Astrocyte of the hippocampus (primary cell): ENCODE measurements around the gene CNIH2.
"Not testable (repeated sequence)": the region's sequence is repeated elsewhere in the genome, so short reads cannot be mapped to it uniquely, and the experiment has no call there.

Experiments used
- DNase-seq: peaks from one replicate; pipeline ENCODE4 v3.0.0; 2011; ENCODE audit warnings: low read depth, low spot score

CNIH2 gene

GRCh38 chr11:66314561-66315497 lies 36.9 kb downstream of the CNIH2 start:
- DNase-seq, result no peak

- no peak for DNase-seq
Measured at GRCh38 chr11:66315498-66315885, 37.5 kb downstream of the CNIH2 start.

- no peak for DNase-seq
Measured at GRCh38 chr11:66315921-66316811, 38.2 kb downstream of the CNIH2 start.

- peak; percentile 77 for DNase-seq
Measured at GRCh38 chr11:66316849-66317251, 38.9 kb downstream of the CNIH2 start, which contains the start of gene CD248. TSS of gene CD248 (minus strand) at chr11:66317044. CDS start at chr11:66317027, 17 bp downstream.

DNA sequence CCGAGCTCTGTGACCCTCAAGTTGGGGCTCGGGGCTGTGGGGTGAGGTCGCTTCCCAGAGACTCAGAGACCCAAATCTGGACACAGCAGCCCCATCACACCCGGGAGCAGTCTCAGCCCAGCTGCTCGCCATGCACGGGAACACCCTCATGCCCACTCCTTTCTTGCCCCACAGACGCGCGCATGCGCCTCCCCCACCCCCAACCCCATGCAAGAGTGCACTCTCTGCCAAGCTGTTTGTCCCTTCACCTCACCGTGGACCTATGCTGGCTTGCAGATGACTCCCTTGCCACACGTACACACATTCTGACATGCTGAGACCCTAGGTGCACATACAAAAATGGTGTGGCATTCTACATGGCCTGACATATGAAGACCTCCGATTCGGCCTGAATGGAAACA lies 39.3 kb downstream of the CNIH2 start:
- DNase-seq, result no peak

DNA sequence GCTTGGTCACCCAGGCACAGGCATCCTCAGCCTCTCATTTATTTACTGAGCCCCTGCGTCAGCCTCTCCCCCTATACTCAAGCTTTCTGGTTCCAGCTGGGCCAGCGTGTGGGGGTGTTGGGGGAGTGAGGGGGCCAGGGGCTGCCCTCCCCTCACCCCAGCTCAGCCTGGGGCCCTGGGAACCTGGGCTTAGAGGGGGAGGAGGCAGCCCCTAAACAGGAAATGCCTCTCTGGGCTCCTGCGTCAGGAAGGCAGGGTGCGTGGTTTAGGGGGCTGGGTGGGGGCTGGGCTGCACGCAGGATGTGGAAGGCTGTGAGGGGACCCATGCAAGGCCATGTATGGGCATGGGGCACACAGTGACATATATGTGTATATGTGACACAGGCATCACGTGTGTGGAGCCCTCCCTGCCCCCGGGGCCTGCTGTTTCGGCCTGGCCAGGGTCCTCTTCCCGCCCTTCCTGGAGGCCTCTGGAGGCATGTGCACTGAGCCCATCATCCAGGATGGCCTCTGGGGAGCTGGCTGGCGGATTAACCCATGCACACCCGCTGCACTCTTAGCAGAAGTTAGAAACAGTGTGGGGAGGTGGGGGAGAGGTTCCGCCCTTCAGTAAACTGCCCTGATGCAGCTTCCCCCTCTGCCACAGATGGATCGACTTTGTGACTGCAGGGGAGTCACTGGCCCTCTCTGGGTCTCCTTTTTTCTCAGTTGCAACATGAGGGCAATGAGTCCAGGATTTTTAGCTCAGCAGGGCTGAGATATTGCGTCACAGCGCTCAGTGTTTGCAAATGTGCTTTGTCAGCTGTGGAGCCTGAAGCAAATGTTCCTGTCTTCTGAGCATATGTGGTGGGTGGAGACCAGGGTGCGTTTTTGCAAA lies 40.0 kb downstream of the CNIH2 start:
- no peak for DNase-seq

DNA sequence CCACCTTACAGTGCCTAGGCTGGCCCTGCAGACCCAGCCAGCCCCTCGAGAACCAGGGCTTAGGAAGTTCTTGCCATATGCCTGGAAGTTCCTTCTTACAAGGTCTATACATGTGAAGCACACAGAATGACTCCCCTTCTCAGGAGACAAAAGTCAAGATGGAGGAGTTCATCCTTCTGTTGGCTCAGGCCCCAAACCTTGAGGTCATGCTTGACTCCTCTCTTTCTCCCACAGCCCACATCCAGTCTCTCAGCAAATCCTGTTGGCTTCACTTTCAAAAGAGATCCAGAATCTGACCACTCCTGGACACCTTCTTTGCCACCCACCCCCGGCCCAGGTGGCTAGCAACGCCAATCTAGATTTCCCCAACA lies 40.6 kb downstream of the CNIH2 start:
- DNase-seq, result no peak

GRCh38 chr11:66320289-66320688 lies 42.3 kb downstream of the CNIH2 start:
- DNase-seq, result not testable (repeated sequence)

- not testable (repeated sequence) for DNase-seq
Measured at GRCh38 chr11:66320748-66321147, 42.8 kb downstream of the CNIH2 start.

GRCh38 chr11:66321606-66322005 lies 43.6 kb downstream of the CNIH2 start:
- DNase-seq, result no peak

DNA sequence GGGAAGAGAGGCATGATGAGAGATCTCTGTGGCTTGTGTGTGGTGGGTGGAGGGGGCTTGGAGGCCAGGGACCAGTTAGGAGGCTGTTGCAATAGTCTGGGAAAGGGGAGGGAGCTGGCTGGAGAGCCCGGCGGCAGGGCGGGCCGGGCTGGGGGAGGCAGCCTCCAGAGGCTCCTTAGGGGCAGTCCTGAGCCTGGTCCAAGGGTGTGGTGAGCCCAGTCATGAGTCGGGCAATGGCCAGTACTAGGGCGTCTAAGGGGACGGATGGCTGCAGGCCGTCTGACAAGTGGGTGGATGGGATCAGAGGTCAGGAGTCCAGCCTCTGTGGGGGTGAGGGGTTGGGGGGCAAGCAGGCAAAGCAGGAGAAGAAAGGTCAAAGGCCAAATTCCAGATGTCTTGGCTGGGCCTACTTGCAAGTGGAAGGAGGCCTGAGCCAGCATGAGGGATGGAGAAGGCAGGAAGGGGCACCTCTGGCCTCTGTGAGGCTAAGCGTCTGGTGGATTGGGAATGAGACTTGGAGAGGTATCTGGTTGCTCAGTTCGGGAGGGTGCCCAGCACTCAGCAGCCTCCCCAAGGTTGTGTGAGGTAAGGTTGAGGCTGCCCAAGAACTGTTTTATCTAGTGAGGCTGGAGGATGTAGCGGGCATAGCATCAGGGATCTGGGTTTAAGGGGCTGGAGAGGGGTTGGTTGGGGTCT lies 44.9 kb downstream of the CNIH2 start:
- no peak for DNase-seq

DNA sequence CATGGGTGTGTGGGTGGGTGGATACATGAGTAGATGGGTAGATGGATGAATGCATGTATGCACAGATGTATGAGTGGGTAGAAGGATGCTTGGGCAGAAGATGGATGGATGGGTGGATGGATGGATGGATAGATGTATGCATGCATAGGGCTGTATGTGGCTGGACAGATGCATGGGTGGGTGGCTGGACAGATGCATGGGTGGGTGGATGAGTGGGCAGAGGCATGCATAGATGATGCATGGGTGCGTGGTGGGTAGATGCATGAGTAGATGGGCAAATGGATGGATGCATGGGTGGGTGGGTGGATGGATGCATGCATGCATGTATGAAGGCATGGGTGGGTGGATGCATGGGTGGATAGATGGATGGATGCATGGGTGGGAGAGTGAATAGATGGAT lies 45.7 kb downstream of the CNIH2 start:
- DNase-seq, result no peak

- peak; percentile 67 for DNase-seq
Measured at GRCh38 chr11:66324664-66325063, 46.7 kb downstream of the CNIH2 start.

DNA sequence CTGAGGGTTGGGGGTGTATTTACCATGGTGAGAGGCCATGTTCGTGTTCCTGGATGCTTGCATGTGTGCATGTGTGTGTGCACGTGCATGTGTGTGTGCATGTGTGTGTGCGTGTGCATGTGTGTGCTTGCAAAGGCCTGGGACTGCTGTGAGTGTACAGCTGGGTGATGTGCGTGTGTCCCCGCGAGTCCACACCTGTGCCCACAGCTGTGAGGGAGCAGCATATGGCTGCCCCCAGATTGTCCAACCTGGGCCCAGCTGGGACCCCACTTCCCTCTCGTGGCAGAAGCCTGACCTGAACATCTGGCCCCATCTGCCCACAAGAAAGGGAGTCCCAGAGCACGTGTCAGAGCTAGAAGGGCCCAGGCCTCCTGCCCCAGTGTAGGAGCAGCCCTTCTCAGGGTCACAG lies 47.3 kb downstream of the CNIH2 start:
- no peak for DNase-seq

GRCh38 chr11:66326261-66327111 lies 48.5 kb downstream of the CNIH2 start:
- peak; percentile 52 for DNase-seq

DNA sequence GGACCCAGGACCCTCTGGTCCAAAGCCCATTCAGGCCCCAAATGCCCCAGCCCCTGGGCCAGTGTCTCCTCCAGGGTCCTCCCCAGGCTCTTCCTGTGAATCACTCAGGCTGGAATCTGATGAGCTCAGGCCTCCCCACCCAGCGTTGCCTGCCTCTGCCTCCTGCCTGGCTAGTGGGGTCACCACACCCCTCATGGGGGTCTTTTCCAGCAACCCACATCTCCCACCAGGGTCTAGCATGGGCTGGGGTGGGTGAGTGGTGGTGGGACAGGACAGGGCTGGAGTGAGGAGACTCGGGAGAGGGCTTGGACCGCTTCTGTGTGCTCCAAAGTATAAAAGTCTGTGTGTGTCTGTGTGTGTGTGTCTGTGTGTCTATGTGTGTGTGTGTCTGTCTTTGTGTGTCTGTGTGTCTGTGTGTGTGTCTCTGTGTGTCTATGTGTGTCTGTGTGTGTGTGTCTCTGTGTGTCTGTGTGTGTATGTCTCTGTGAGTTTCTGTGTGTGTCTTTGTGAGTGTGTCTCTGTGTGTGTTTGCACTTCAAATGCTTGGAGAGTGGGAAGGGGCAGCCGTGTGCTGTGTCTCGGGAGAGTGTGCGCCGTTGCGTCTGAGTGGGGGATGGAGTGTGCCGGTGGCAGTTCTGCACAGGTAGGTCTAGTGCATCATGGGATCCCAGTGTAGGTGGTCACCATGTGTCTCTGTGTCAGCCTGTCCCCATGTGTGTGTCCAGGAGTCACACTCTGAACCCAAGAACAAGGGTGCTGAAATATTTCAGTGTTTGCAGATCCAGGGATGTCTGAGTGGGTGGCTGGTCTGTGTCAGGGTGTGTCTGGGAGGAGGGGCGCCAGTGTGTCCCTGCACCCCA lies 49.4 kb downstream of the CNIH2 start:
- DNase-seq, result peak; percentile 59

DNA sequence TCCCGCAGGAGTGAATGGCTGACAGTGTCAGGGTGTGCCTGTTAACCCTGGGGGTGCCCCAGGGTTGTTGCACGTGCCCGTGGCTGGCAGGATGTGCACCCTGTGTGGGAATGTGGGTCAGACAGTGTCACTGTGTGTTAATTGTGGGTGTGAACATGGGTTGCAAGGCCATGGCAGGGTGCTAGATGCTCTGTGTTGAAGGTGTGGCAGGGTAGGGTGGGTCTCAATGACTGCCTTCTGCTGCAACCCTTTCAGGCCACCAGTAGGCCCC lies 50.0 kb downstream of the CNIH2 start:
- no peak for DNase-seq

DNA sequence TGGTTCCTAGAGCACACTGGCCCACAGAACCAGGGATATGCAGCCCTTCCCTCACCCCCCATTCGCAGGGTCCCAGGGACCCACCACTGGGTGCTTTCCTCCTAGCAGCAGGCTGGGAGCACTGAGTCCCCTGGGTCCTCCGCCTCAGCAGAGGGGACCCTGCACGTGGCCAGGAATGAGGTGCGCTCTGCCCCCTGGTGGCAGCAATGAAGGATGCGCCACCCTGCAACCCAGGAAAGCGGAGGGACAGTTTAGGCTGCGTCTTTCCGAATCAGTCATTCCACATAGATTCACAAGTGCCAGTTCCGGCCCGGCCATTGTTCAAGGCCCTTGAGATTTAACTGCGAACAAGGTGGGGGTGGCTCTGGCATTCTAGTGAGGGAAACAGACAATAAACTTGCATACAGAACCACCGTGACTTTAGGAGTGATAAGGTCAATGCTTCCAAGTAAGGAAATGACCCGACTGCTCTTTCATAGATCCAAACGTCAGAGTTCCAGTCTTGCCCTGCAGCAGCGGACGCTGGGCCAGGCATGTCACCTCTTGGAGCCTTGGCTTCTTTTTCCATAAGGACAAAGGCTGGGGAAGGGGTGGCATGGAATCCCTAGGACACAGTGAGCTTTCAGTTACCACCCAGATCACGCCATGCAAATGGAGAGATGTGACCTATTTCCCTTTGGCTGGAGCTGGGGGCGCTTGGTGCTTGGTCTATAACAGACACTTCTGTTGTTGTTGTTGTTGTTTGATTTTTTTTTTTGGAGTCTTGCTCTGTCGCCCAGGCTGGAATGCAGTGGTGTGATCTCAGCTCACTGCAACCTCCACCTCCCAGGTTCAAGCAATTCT lies 50.5 kb downstream of the CNIH2 start:
- DNase-seq, result peak; percentile 85
